HG03097 (cell line): ENCODE measurements around the gene ZNF791.
"Not testable (repeated sequence)": the region's sequence is repeated elsewhere in the genome, so short reads cannot be mapped to it uniquely, and the experiment has no call there.

Experiments used
- ATAC-seq: cut with Tn5 transposase; IDR thresholded peaks from one replicate; pipeline ENCODE4 v1.9.1; 2021; ENCODE audit not compliant: unreplicated experiment, low FRiP score

Gene ZNF791

GRCh38 chr19:12610540-12611360 lies at the start of gene ZNF791, which contains the start of gene ZNF490:
Gene ZNF791, plus strand, starts transcription at chr19:12610920. Its CDS starts 160 bp downstream, at chr19:12611080.
Gene ZNF490, minus strand, starts transcription at chr19:12610813. Its CDS starts 133 bp downstream, at chr19:12610680.
- peak; percentile 55 for ATAC-seq

GRCh38 chr19:12564016-12564664 lies 46.6 kb upstream of the ZNF791 start:
- ATAC-seq, result no peak

- not testable (repeated sequence) for ATAC-seq
These were observed 44.3 kb upstream of the ZNF791 start for GRCh38 chr19:12566380-12566779.

- no peak for ATAC-seq
These were observed 42.8 kb upstream of the ZNF791 start for GRCh38 chr19:12567951-12568350.

DNA sequence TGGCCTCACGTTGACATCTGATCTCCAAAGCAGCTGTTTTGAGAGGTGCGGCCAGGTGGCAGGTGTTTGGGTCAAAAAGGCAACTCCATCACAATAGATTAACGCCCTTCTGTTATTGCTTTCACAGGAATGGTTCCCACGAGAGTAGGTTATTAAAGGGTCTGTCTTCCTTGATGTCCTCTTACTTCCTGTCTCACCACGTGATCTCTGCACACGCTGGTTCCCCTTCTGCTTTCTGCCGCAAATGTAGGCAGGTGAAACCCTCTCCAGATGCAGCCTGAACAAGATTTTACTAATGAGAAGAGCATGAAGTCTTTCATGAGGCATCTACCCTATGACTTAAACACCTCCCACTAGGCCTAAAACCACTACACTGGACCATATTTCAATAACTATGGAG lies 36.7 kb upstream of the ZNF791 start:
- ATAC-seq, result no peak

DNA sequence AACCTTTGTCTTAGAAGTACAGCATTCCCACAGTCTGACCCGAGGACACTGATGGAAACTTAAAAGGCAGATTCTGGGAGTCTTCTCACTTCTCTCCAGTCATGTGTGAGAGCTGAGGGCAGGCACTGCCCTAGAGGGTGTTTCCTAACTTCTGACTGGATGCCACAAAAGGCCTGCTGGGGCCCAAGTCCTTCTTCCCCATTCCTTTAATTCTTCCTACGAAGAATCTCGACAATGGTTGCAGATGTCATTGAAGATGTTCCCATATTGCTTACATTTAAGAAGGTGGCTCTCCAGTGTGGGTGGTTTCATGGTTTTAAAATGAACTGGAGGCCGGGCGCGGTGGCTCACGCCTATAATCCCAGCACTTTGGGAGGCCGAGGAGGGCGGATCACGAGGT lies 32.1 kb upstream of the ZNF791 start:
- ATAC-seq, result no peak

GRCh38 chr19:12580180-12580694 lies 30.5 kb upstream of the ZNF791 start:
- ATAC-seq, result no peak

GRCh38 chr19:12581100-12581499 lies 29.6 kb upstream of the ZNF791 start:
- no peak for ATAC-seq

DNA sequence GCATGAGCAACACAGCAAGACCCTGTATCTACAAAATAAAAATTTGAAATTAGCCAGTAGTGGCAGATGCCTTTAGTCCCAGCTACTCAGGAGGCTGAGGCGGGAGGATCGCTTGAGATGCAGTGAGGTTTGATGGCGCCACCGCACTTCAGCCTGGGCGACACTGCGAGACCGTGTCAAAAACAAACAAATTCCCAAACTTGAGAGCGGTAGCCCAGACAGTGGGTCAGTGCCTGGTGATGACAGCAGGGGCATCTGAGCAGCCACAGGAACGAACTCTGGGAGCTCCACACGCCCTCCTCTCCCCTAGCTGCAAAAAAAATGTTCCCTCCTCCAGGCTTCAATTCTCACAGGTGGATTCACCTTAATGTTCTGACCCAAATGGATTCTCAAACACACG lies 14.2 kb upstream of the ZNF791 start:
- ATAC-seq, result no peak

- ATAC-seq, result no peak
These were observed 13.7 kb upstream of the ZNF791 start for GRCh38 chr19:12596927-12597548.

DNA sequence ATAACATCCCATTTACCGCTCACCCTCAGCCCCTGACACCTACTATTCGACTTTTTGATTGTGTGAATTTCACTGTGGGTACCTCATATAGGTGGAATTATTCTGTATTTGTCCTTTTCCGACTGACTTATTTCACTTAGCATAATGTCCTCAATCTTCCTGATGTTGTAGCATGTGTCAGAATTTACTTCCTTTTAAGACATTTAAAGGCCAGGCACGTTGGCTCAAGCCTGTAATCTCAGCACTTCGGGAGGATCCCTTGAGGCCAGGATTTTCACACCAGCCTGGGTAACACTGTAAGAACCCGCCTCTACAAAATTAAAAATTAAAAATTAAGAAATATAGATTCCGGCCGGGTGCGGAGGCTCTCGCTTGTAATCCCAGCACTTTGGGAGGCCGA lies 13.1 kb upstream of the ZNF791 start:
- ATAC-seq, result no peak

- no peak for ATAC-seq
These were observed 7.0 kb upstream of the ZNF791 start for GRCh38 chr19:12603714-12604113.

DNA sequence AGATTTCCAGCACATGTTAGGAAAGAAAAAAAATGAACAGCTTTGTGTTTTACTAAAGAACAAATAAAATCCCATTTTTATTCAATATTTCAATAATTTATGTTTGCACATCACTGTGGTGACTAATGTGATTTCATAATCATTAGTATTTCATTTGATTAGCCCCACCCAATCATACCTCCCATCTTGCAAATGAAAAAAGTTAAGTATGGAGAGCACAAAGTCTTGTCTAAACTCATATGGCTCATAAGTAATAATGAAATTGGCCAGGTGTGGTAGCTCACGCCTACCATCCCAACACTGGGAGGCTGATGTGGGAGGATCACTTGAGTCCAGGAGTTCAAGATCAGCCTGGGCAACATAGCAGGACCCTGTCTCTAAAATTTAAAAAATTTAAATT lies 3.9 kb upstream of the ZNF791 start:
- no peak for ATAC-seq

GRCh38 chr19:12607631-12608030 lies 3.1 kb upstream of the ZNF791 start:
- ATAC-seq, result no peak

GRCh38 chr19:12611361-12611699 lies 610 bp downstream of the ZNF791 start:
- no peak for ATAC-seq

DNA sequence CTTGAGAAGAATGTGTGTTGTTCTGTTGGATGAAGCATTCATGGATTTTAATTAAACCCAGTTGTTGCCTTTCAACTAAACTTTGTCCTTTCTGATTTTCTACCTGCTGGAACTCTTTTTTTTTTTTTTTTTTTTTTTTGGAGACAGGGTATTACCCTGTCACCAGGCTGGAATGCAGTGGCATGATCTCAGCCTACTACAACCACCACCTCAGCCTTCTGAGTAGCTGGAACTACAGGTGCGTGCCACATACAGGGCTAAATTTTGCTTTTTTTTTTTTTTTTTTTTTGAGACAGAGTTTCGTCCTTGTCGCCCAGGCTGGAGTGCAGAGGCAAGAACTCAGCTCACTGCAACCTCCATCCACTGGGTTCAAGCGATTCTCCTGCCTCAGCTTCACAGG lies 6.9 kb downstream of the ZNF791 start:
- ATAC-seq, result no peak

DNA sequence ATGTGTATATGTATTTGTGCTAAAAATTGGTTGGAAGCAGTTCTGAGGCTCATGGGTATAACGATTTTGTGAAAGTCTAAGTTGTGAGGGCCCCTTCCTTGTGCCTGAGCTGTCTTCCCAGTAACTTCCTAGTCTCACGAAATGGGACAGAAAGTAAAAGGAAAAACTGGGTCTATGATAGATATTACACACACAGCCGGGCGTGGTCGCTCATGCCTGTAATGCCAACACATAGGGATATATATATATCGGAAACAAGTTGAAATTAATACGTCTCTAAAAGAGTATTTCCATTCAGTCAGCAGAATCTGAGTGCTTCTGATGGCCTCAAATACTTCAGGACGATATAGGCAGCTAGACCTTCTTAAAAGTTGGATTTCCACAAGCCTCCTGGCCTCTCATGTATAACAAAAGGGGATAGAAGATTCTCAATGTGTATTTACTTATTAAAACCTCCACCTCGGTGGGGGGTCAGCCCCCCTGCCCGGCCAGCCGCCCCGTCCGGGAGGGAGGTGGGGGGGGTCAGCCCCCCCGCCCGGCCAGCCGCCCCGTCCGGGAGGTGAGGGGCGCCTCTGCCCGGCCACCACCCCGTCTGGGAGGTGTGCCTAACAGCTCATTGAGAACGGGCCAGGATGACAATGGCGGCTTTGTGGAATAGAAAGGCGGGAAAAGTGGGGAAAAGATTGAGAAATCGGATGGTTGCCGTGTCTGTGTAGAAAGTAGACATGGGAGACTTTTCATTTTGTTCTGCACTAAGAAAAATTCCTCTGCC lies 10.7 kb downstream of the ZNF791 start:
- not testable (repeated sequence) for ATAC-seq

DNA sequence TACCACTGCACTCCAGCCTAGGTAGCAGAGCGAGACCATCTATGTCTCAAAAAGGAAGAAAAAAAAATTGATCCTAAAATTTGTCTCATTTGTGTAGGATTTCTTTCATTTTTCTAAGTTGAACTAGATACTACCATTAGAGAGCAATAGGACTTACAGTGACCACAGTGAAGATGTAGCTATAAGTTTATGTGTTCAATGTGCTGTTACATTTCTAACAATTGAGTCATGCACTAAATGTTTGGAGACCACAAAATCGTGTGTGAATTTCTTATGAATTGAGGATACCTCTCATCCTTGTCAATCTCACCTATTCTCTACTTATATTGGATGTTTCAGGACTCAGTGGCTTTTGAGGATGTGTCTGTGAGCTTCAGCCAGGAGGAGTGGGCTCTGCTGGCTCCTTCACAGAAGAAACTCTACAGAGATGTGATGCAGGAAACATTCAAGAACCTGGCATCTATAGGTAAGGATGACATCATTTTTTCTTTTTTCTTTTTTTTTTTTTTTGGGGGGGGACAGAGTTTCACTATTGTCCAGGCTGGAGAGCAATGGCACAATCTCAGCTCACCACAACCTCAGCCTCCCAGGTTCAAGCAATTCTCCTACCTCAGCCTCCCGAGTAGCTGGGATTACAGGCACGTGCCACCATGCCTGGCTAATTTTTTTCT lies 12.8 kb downstream of the ZNF791 start:
- no peak for ATAC-seq

GRCh38 chr19:12626958-12627357 lies 16.2 kb downstream of the ZNF791 start:
- no peak for ATAC-seq
